Subcutaneous abdominal adipose tissue (tissue), 5 donors: ENCODE data around the gene NMRK1.

Source experiments
- H3K27ac ChIP-seq: one replicate; pipeline ENCODE4 v1.7.0; 2013; ENCODE audit warnings: low read depth, mild to moderate bottlenecking, inconsistent platforms, low read length, moderate library complexity
- H3K27me3 ChIP-seq, 5 donors: one replicate each; pipeline ENCODE4 v1.7.0; 2013; ENCODE audit warnings: low read length in 5 of 5, inconsistent platforms in 1 of 5; ENCODE audit not compliant: control insufficient read depth in 5 of 5, insufficient read depth in 4 of 5
- H3K36me3 ChIP-seq, 5 donors: one replicate each; pipeline ENCODE4 v1.7.0; 2013; ENCODE audit warnings: low read length in 5 of 5; ENCODE audit not compliant: control insufficient read depth in 5 of 5, insufficient read depth in 5 of 5
- H3K4me1 ChIP-seq, 5 donors: one replicate each; pipeline ENCODE4 v1.7.0; 2013; ENCODE audit warnings: low read length in 5 of 5, mild to moderate bottlenecking in 3 of 5, moderate library complexity in 1 of 5; ENCODE audit not compliant: control insufficient read depth in 5 of 5, insufficient read depth in 5 of 5
- H3K4me3 ChIP-seq, 5 donors: one replicate each; pipeline ENCODE4 v1.7.0; 2013; ENCODE audit warnings: low read length in 5 of 5, low read depth in 1 of 5
- H3K9ac ChIP-seq, 5 donors: one replicate each; pipeline ENCODE4 v1.7.0; 2013; ENCODE audit warnings: low read length in 5 of 5, mild to moderate bottlenecking in 4 of 5, moderate library complexity in 3 of 5
- H3K9me3 ChIP-seq, 5 donors: one replicate each; pipeline ENCODE4 v1.7.0; 2013; ENCODE audit warnings: low read length in 5 of 5; ENCODE audit not compliant: control insufficient read depth in 5 of 5
- donor health status: healthy.
- donor health status: healthy.
- donor health status: healthy.
- donor health status: healthy.
- donor health status: healthy.

Gene NMRK1

DNA sequence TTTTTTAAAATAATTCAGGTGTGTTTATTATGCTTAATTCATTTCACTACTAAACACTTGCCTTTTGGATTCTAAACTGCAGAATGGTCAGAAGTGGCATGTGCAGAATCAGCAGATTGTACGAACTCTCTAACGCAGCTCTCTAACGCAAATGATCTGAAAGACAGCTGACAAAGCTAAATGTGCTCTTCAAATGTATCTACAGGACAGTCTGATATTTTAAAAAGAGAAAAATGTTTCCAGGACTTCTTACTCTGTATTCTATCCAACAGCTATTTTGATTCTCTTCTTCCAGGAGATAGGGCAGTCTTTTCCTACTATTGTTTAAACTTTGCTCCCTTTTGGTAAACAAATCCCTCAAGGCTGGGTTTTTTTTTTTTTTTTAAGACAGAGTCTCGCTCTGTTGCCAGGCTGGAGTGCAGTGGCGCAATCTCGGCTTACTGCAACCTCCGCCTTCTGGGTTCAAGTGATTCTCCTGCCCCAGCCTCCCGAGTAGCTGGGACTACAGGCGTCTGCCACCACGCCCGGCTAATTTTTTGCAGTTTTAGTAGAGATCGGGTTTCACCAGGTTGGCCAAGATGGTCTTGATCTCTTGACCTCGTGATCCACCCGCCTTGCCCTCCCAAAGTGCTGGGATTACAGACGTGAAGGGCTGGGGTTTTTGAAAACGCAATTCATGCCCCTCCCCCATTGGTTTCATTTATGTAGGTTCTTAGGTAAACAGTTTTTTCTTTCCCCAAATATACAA, 1.2 kb downstream of the NMRK1 start:
- H3K36me3 ChIP-seq = peaks cover 0 to 11% (median 7%) of the 10 kb centered on the region in 5 donors
- H3K9ac ChIP-seq = peak overlapping the region; percentile 38 to 94 (median 93)
- peaks cover 0 to 65% (median 58%) of the 10 kb centered on the region in 5 donors for H3K4me1 ChIP-seq
- H3K4me3 ChIP-seq = peak overlapping the region; percentile 86 to 97 (median 94)
- peak overlapping the region; percentile 90 for H3K27ac ChIP-seq
- no peaks in the 10 kb centered on the region for H3K27me3 ChIP-seq
- H3K9me3 ChIP-seq = no peaks in the 10 kb centered on the region

DNA sequence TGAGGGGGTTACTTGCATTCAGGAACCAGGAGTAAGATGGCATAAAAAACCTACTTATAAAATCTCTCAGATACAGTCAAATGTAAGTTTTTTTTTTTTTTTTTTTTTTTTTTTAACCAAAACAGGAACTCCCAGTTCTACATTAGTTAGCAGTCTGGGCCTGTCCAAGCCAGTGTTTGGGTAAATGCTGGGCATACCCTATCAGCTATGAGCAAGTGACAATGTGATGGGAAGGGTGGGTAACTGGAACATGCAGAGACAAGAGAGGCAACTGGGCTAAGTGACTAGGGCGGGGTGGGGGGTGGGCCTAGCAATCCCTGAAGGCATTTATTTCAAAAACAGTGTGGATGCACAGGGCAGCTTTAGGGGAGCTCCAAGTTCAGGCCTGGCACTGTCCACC, 2.3 kb downstream of the NMRK1 start:
- H3K4me3 ChIP-seq = no peak overlapping the region
- no peak overlapping the region for H3K9ac ChIP-seq
- peak overlapping the region; percentile 90 for H3K27ac ChIP-seq

DNA sequence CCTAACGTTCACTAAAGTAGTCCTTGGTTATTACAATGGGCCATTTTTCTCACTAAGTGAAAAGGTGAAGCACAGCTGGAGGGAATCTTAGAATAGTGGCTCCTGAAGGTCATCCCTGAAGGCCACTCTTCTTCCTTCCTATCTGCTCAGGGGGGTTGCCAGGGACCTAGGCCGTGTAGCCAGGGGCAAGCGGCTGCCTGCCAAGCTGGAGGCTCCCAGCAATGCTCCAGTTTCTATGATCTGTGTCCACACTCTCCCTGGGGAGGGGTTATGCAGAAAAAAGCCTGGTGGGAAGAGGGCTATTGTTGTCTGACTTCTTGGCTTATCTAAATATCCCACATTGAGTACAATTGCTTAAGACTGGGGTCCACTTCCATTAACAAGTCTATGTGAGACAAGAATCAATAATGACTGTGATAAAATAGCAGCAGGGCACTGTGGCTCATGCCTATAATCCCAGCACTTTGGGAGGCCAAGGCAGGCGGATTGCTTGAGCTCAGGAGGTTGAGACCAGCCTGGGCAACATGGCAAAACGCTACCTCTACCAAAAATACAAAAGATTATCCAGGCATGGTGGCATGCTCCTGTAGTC, 3.8 kb downstream of the NMRK1 start:
- H3K4me1 ChIP-seq = peaks cover 0 to 40% (median 39%) of the 10 kb centered on the region in 5 donors
- H3K27ac ChIP-seq = peak overlapping the region; percentile 48
- no peaks in the 10 kb centered on the region for H3K27me3 ChIP-seq
- H3K4me3 ChIP-seq = no peak overlapping the region
- H3K36me3 ChIP-seq = peaks cover 5 to 30% (median 14%) of the 10 kb centered on the region in 5 donors
- peak overlapping the region in 1 of 5 donors; percentile 44 for H3K9ac ChIP-seq
- no peaks in the 10 kb centered on the region for H3K9me3 ChIP-seq

More for the DNA sequence above, 2.3 kb downstream of the NMRK1 start:
- Histone ChIP-seq H3K27me3 (no peaks in the 10 kb centered on the region), H3K36me3 (peaks cover under 1 to 19% (median 8%) of the 10 kb centered on the region in 5 donors), H3K9me3 (no peaks in the 10 kb centered on the region), H3K4me1 (peaks cover 0 to 55% (median 52%) of the 10 kb centered on the region in 5 donors)

DNA sequence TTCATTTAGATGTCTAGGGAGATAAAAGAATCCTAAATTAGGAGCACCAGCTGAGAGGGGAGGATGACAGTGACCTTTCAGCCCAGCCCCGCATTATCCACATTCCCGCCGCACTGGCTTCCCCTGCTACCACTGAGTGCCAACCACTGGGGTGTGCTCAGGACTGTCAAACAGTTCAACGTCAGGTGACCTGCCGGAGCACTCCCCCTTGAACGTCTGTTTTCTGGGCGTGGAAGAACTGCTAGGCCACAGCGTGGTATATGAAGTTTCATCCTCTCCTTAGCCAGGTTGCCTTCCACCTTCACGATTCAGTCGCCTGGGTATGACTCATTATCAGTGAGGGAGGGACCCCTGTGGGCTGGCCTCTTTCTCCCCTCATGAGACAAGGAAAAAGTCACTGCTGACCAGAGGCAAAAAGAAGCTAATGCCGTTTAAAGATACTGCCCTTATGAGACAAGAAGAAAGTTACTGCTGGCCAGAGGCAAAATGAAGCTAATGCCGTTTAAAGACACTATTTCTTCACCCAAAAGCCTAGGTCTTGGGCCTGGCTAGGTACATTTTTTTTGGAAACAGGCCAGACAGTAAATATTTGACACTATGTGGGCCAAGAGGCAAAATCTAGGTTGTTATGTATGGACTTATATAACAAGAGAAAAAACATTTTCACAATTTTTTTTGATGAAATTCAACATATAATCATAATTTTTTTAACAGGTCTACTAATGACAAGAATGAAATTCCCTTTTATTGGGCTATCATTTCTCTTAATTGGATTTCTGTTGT, 4.6 kb downstream of the NMRK1 start:
- no peaks in the 10 kb centered on the region for H3K27me3 ChIP-seq
- H3K4me3 ChIP-seq = no peak overlapping the region
- no peaks in the 10 kb centered on the region for H3K9me3 ChIP-seq
- H3K4me1 ChIP-seq = peaks cover 0 to 39% (median 39%) of the 10 kb centered on the region in 5 donors
- peak overlapping the region; percentile 48 for H3K27ac ChIP-seq
- peaks cover 5 to 30% (median 14%) of the 10 kb centered on the region in 5 donors for H3K36me3 ChIP-seq
- no peak overlapping the region for H3K9ac ChIP-seq

DNA sequence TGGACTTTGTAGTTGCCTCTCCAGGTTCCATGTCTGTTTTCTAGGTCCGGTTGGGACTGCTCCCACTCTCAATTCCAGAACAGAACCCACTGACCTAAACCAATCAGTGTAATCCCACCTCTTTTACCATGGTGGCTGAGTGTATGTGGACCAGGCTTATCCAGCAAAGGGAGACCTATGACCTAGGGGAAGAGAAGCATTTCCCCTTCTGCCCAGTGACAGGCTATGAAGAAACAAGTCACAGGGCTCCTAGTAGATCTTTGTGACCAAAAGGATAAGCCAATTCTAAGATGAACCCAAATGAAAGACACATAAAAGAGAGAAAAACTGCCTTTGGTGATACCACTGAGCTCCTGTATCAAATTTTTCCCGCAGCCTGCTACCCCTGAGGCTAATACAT, 6.3 kb downstream of the NMRK1 start:
- H3K4me1 ChIP-seq = peaks cover 0 to 33% (median 32%) of the 10 kb centered on the region in 5 donors
- no peak overlapping the region for H3K4me3 ChIP-seq
- no peak overlapping the region for H3K9ac ChIP-seq
- H3K27me3 ChIP-seq = no peaks in the 10 kb centered on the region
- no peaks in the 10 kb centered on the region for H3K9me3 ChIP-seq
- H3K27ac ChIP-seq = peak overlapping the region; percentile 3
- peaks cover 5 to 33% (median 17%) of the 10 kb centered on the region in 5 donors for H3K36me3 ChIP-seq

GRCh38 chr9:75072895-75073294, 15.1 kb downstream of the NMRK1 start:
- Histone ChIP-seq H3K27ac (no peak overlapping the region), H3K4me1 (peaks cover 0 to 3% (median 0%) of the 10 kb centered on the region in 5 donors), H3K9me3 (no peaks in the 10 kb centered on the region), H3K27me3 (no peaks in the 10 kb centered on the region), H3K36me3 (peaks cover 18 to 33% (median 26%) of the 10 kb centered on the region in 5 donors), H3K9ac (no peak overlapping the region), H3K4me3 (no peak overlapping the region)

GRCh38 chr9:75071530-75072122, 16.3 kb downstream of the NMRK1 start:
- Histone ChIP-seq H3K9me3 (no peaks in the 10 kb centered on the region), H3K4me1 (no peaks in the 10 kb centered on the region), H3K36me3 (peaks cover 19 to 45% (median 34%) of the 10 kb centered on the region in 5 donors), H3K9ac (no peak overlapping the region), H3K27me3 (no peaks in the 10 kb centered on the region), H3K4me3 (no peak overlapping the region), H3K27ac (no peak overlapping the region)

DNA sequence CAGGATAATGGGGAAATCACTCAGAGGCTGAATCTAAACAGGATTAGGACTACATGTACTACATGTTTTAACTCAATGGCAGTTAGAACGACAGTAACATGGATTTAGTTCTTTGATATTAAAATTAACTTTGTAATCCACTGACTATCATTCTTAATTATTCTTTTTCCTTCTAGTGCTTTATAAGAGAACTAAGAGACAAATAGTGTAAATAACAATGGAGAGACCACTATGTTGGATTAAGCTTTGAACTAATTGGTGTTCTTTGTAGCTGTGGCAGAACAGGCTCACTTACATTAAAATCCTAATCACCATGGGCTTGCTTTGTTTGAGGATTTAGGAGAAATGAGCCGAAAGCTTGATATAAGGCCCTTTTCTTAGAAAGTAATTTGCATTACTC, 18.8 kb downstream of the NMRK1 start:
- Histone ChIP-seq H3K4me3 (no peak overlapping the region), H3K36me3 (peaks cover 27 to 60% (median 36%) of the 10 kb centered on the region in 5 donors), H3K9me3 (no peaks in the 10 kb centered on the region), H3K4me1 (no peaks in the 10 kb centered on the region), H3K9ac (no peak overlapping the region), H3K27ac (no peak overlapping the region), H3K27me3 (no peaks in the 10 kb centered on the region)

DNA sequence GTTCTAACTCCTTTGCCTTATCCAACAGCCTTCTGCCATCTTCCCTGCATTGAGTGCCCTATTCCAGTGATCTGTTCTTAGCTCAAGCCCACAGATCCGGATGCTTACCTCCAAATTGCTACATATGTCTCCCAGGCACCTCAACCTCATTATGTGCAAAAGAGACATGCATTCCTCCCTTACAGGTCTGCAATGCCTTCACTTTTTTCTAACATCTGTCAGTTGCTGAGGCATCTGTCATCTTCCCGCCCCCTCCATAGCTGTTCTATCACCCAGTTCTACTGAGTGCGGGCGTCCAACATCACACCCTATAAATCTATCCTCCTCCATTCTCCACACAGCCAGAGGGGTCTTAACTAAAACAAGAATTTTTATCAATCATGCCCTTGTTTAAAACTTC, 20.1 kb downstream of the NMRK1 start:
- no peak overlapping the region for H3K9ac ChIP-seq
- no peaks in the 10 kb centered on the region for H3K4me1 ChIP-seq
- no peak overlapping the region for H3K27ac ChIP-seq
- no peaks in the 10 kb centered on the region for H3K9me3 ChIP-seq
- H3K27me3 ChIP-seq = no peaks in the 10 kb centered on the region
- no peak overlapping the region for H3K4me3 ChIP-seq
- H3K36me3 ChIP-seq = peaks cover 30 to 63% (median 41%) of the 10 kb centered on the region in 5 donors
